MM.1S (cell line): Measurements from ENCODE around the gene KSR1.

Experiments used
- DNase-seq: peaks from one replicate; pipeline ENCODE4 v3.0.0-alpha.2; 2015
- H2AFZ ChIP-seq: fragments of 300-600 bp; sonication (generic); 2 replicates; pipeline ENCODE4 v1.6.0; 2016; ENCODE audit warnings: antibody characterized with exemption, low read length
- H3F3A ChIP-seq: fragments of 300-600 bp; sonication (generic); 2 replicates; pipeline ENCODE4 v1.6.1; 2016; ENCODE audit warnings: mild to moderate bottlenecking, antibody characterized with exemption, low read length, moderate library complexity, mixed read lengths; ENCODE audit not compliant: insufficient read depth
- H3K27ac ChIP-seq: fragments of 300-600 bp; sonication (generic); 2 replicates; pipeline ENCODE4 v1.5.1; 2016; ENCODE audit warnings: mild to moderate bottlenecking, low read length
- H3K27me3 ChIP-seq: fragments of 300-600 bp; sonication (generic); replicated peaks from 2 replicates; pipeline ENCODE4 v1.6.0; 2016; ENCODE audit warnings: low read length; ENCODE audit not compliant: insufficient read depth
- H3K36me3 ChIP-seq: fragments of 300-600 bp; sonication (generic); replicated peaks from 2 replicates; pipeline ENCODE4 v1.6.1; 2016; ENCODE audit warnings: mild to moderate bottlenecking, low read length, mixed read lengths; ENCODE audit not compliant: insufficient read depth
- H3K4me1 ChIP-seq: fragments of 300-600 bp; sonication (generic); 2 replicates; pipeline ENCODE4 v1.6.1; 2016; ENCODE audit warnings: low read length, mixed read lengths
- H3K4me2 ChIP-seq: fragments of 300-600 bp; sonication (generic); 2 replicates; pipeline ENCODE4 v1.6.0; 2016; ENCODE audit warnings: low read depth, low read length
- H3K4me3 ChIP-seq: fragments of 300-600 bp; sonication (generic); 2 replicates; pipeline ENCODE4 v1.5.1; 2016; ENCODE audit warnings: low read length, mixed read lengths
- H3K79me2 ChIP-seq: fragments of 300-600 bp; sonication (generic); 2 replicates; pipeline ENCODE4 v1.6.1; 2016; ENCODE audit warnings: mixed run types, low read length, mixed read lengths
- H3K9ac ChIP-seq: fragments of 300-600 bp; sonication (generic); 2 replicates; pipeline ENCODE4 v1.6.1; 2016; ENCODE audit warnings: low read length, mixed read lengths
- H3K9me2 ChIP-seq: fragments of 300-600 bp; sonication (generic); replicated peaks from 2 replicates; pipeline ENCODE4 v1.6.1; 2016; ENCODE audit warnings: mild to moderate bottlenecking, low read length, mixed read lengths; ENCODE audit not compliant: insufficient read depth
- H3K9me3 ChIP-seq: fragments of 300-600 bp; sonication (generic); replicated peaks from 2 replicates; pipeline ENCODE4 v1.6.1; 2016; ENCODE audit warnings: mild to moderate bottlenecking, low read length, mixed read lengths; ENCODE audit not compliant: insufficient read depth
- H4K20me1 ChIP-seq: fragments of 300-600 bp; sonication (generic); 2 replicates; pipeline ENCODE4 v1.6.1; 2016; ENCODE audit warnings: mild to moderate bottlenecking, low read length, moderate library complexity, mixed read lengths; ENCODE audit not compliant: insufficient read depth
- CTCF ChIP-seq: fragments of 300-600 bp; sonication (generic); IDR thresholded peaks from 2 replicates; pipeline ENCODE4 v1.5.1; 2016; ENCODE audit warnings: antibody characterized with exemption, low read length, mixed read lengths
- EZH2 ChIP-seq: fragments of 300-600 bp; sonication (generic); optimal IDR thresholded peaks from 2 replicates; pipeline ENCODE3; 2017; ENCODE audit warnings: low read depth, mild to moderate bottlenecking, antibody characterized with exemption, low read length, mixed read lengths
- EZH2phosphoT487 ChIP-seq: fragments of 300-600 bp; sonication (generic); IDR thresholded peaks from 2 replicates; pipeline ENCODE4 v1.6.1; 2018; ENCODE audit warnings: antibody characterized with exemption, low read length

KSR1 gene

GRCh38 chr17:27659683-27660082 is 203.4 kb downstream of the KSR1 start:
- H3K9ac ChIP-seq = no peak overlapping the region
- no peak overlapping the region for H3K27ac ChIP-seq
- no peaks in the 10 kb centered on the region for H3K9me2 ChIP-seq
- H3K4me1 ChIP-seq = no peaks in the 10 kb centered on the region
- TF ChIP-seq EZH2phosphoT487 = no peak
- H3K4me3 ChIP-seq = no peak overlapping the region
- DNase-seq = no peak
- H3K27me3 ChIP-seq = peaks cover 4% of the 10 kb centered on the region
- H3K36me3 ChIP-seq = no peaks in the 10 kb centered on the region
- H3K4me2 ChIP-seq = no peak overlapping the region
- no peaks in the 10 kb centered on the region for H3K9me3 ChIP-seq
- no peak overlapping the region for H2AFZ ChIP-seq
- no peaks in the 10 kb centered on the region for H4K20me1 ChIP-seq
- no peaks in the 10 kb centered on the region for H3F3A ChIP-seq
- H3K79me2 ChIP-seq = no peaks in the 10 kb centered on the region

GRCh38 chr17:27660436-27660835 is 204.2 kb downstream of the KSR1 start:
- no peak for TF ChIP-seq CTCF
- TF ChIP-seq EZH2phosphoT487 = no peak
- no peak for TF ChIP-seq EZH2
- Histone ChIP-seq H4K20me1 (no peaks in the 10 kb centered on the region), H3K9me3 (no peaks in the 10 kb centered on the region), H3K9me2 (no peaks in the 10 kb centered on the region), H3K4me2 (no peak overlapping the region), H3K27me3 (peaks cover 5% of the 10 kb centered on the region), H3K36me3 (no peaks in the 10 kb centered on the region), H3K9ac (no peak overlapping the region), H3K27ac (no peak overlapping the region), H2AFZ (no peak overlapping the region), H3K79me2 (no peaks in the 10 kb centered on the region), H3K4me3 (no peak overlapping the region), H3K4me1 (no peaks in the 10 kb centered on the region), H3F3A (no peaks in the 10 kb centered on the region)
- DNase-seq = no peak

GRCh38 chr17:27663936-27664605 is 207.8 kb downstream of the KSR1 start:
- Histone ChIP-seq H3K9ac (no peak overlapping the region), H3K27ac (no peak overlapping the region), H3K36me3 (no peaks in the 10 kb centered on the region), H2AFZ (no peak overlapping the region), H3K79me2 (no peaks in the 10 kb centered on the region), H3K4me2 (no peak overlapping the region), H3F3A (no peaks in the 10 kb centered on the region), H3K4me3 (no peak overlapping the region), H4K20me1 (no peaks in the 10 kb centered on the region), H3K9me3 (no peaks in the 10 kb centered on the region), H3K4me1 (no peaks in the 10 kb centered on the region), H3K9me2 (no peaks in the 10 kb centered on the region), H3K27me3 (peaks cover 9% of the 10 kb centered on the region)
- TF ChIP-seq CTCF (no peak), EZH2phosphoT487 (no peak), EZH2 (no peak)
- no peak for DNase-seq

- peaks cover 10% of the 10 kb centered on the region for H3K27me3 ChIP-seq
- H3K4me1 ChIP-seq = no peaks in the 10 kb centered on the region
- H3K9ac ChIP-seq = no peak overlapping the region
- no peak for DNase-seq
- no peaks in the 10 kb centered on the region for H3K79me2 ChIP-seq
- no peak overlapping the region for H3K27ac ChIP-seq
- no peaks in the 10 kb centered on the region for H3F3A ChIP-seq
- H4K20me1 ChIP-seq = no peaks in the 10 kb centered on the region
- no peak overlapping the region for H2AFZ ChIP-seq
- H3K36me3 ChIP-seq = no peaks in the 10 kb centered on the region
- no peaks in the 10 kb centered on the region for H3K9me3 ChIP-seq
- TF ChIP-seq EZH2phosphoT487 (no peak), CTCF (no peak), EZH2 (no peak)
- no peak overlapping the region for H3K4me3 ChIP-seq
- no peaks in the 10 kb centered on the region for H3K9me2 ChIP-seq
- H3K4me2 ChIP-seq = no peak overlapping the region
Measured at GRCh38 chr17:27664606-27664965, 208.3 kb downstream of the KSR1 start.
